ENCODE data around the gene SLC25A22. TPM values are rescaled to one million over a fixed set of nuclear protein-coding genes. Genes with fewer than 3 reads are reported as not detected.

Gene SLC25A22
- total and polyA plus RNA-seq, 9 donors, result 0.42 to 23.3 (median 15.5) TPM

- H3K9me3 ChIP-seq, result no peaks in the 10 kb centered on the region
- WGBS, 3 donors, result 58 to 60% (median 58%) methylated on average over 24 of the region's 24 CpGs
- no peaks in the 10 kb centered on the region for H3K4me1 ChIP-seq (ENCODE audit: insufficient read depth)
- TF ChIP-seq CTCF (IDR thresholded peaks at IDR 0.05) (no peak), POLR2A (IDR thresholded peaks at IDR 0.05) (no peak), EP300 (IDR thresholded peaks at IDR 0.05) (no peak)
- H3K27me3 ChIP-seq, result no peaks in the 10 kb centered on the region
- no peak overlapping the region for H3K4me3 ChIP-seq
- no peaks in the 10 kb centered on the region for H3K36me3 ChIP-seq
- H3K27ac ChIP-seq, result no peak overlapping the region
- no peak for DNase-seq
- intact Hi-C loops (cut with DNase I), result no loop called here
These were observed 35.0 kb downstream of the SLC25A22 start for GRCh38 chr11:763073-763463.

GRCh38 chr11:762421-763072, 35.5 kb downstream of the SLC25A22 start:
- Histone ChIP-seq H3K27ac (no peak overlapping the region), H3K36me3 (no peaks in the 10 kb centered on the region), H3K9me3 (no peaks in the 10 kb centered on the region), H3K27me3 (no peaks in the 10 kb centered on the region), H3K4me3 (no peak overlapping the region), H3K4me1 (ENCODE audit: insufficient read depth) (no peaks in the 10 kb centered on the region)
- intact Hi-C loops (cut with DNase I), result no loop called here
- peak in 1 of 5 donors; percentile 26 for DNase-seq
- TF ChIP-seq POLR2A (IDR thresholded peaks at IDR 0.05) (no peak), EP300 (IDR thresholded peaks at IDR 0.05) (no peak), CTCF (IDR thresholded peaks at IDR 0.05) (no peak)
- 60 to 65% (median 62%) methylated on average over 10 of the region's 10 CpGs for WGBS, 3 donors

- no peak overlapping the region for H3K4me3 ChIP-seq
- H3K4me1 ChIP-seq (ENCODE audit: insufficient read depth), result no peaks in the 10 kb centered on the region
- H3K9me3 ChIP-seq, result no peaks in the 10 kb centered on the region
- TF ChIP-seq CTCF (IDR thresholded peaks at IDR 0.05) (no peak), EP300 (IDR thresholded peaks at IDR 0.05) (no peak), POLR2A (IDR thresholded peaks at IDR 0.05) (no peak)
- WGBS, 3 donors, result 81 to 85% (median 84%) methylated on average over 8 of the region's 8 CpGs
- no peaks in the 10 kb centered on the region for H3K27me3 ChIP-seq
- H3K27ac ChIP-seq, result no peak overlapping the region
- no peaks in the 10 kb centered on the region for H3K36me3 ChIP-seq
- no peak for DNase-seq
- intact Hi-C loops (cut with DNase I), result no loop called here
These were observed 36.5 kb downstream of the SLC25A22 start for GRCh38 chr11:761526-762108.

- Histone ChIP-seq H3K4me1 (ENCODE audit: insufficient read depth) (no peaks in the 10 kb centered on the region), H3K36me3 (no peaks in the 10 kb centered on the region), H3K27me3 (no peaks in the 10 kb centered on the region), H3K4me3 (no peak overlapping the region), H3K27ac (no peak overlapping the region), H3K9me3 (no peaks in the 10 kb centered on the region)
- intact Hi-C loops (cut with DNase I), result no loop called here
- no peak for TF ChIP-seq POLR2A (IDR thresholded peaks at IDR 0.05)
- no peak for TF ChIP-seq EP300 (IDR thresholded peaks at IDR 0.05)
- no peak for TF ChIP-seq CTCF (IDR thresholded peaks at IDR 0.05)
- DNase-seq, result no peak
These were observed 37.8 kb downstream of the SLC25A22 start for GRCh38 chr11:760236-760635.
